H1 (cell line): Measurements from ENCODE around the gene FAM120A. TPM values are rescaled to one million over a fixed set of nuclear protein-coding genes. Genes with fewer than 3 reads are reported as not detected.

Experiments
- CTCF ChIA-PET: fragments of 300-600 bp; sonication (Branson Sonifier 250); formaldehyde crosslinking; loops from one replicate; lab custom pipeline; 2021; ENCODE audit not compliant: partially characterized antibody; lab: Charles Lee
- POLR2A ChIA-PET: fragments of 300-600 bp; sonication (Branson Sonifier 250); formaldehyde crosslinking; loops from one replicate; lab custom pipeline; 2021; ENCODE audit warnings: inconsistent platforms; ENCODE audit not compliant: partially characterized antibody; lab: Charles Lee
- DNase-seq, 2 experiments: peaks; one replicate each; pipeline versions ENCODE4 v3.0.0 to v3.0.0-alpha.2; 2010 to 2022; ENCODE audit warnings: low spot score in 2 of 2, low read depth in 1 of 2, mixed read lengths in 1 of 2
- FAIRE-seq: peaks from 2 replicates; lab custom pipeline; 2011; peaks lifted over from hg19 to GRCh38; lab: Jason Lieb, UNC
- H2AFZ ChIP-seq: 2 replicates; pipeline ENCODE4 v1.8.1; 2012; ENCODE audit warnings: low read length, inconsistent platforms
- H2AK5ac ChIP-seq: 2 replicates; pipeline ENCODE4 v1.6.1; 2013; ENCODE audit warnings: low read depth, low read length
- H2BK120ac ChIP-seq: replicated peaks from 2 replicates; pipeline ENCODE3; 2013; ENCODE audit warnings: low read depth, low read length, inconsistent platforms
- H2BK12ac ChIP-seq: 2 replicates; pipeline ENCODE4 v1.6.1; 2013; ENCODE audit warnings: low read depth, low read length
- H2BK15ac ChIP-seq: 2 replicates; pipeline ENCODE4 v1.6.1; 2013; ENCODE audit warnings: low read length
- H2BK20ac ChIP-seq: 2 replicates; pipeline ENCODE4 v1.6.1; 2013; ENCODE audit warnings: low read length
- H2BK5ac ChIP-seq: 2 replicates; pipeline ENCODE4 v1.6.1; 2013; ENCODE audit warnings: low read depth, low read length
- H3K14ac ChIP-seq: 2 replicates; pipeline ENCODE4 v1.6.1; 2013; ENCODE audit warnings: inconsistent platforms; ENCODE audit not compliant: insufficient read length
- H3K18ac ChIP-seq: 2 replicates; pipeline ENCODE4 v1.6.1; 2013; ENCODE audit warnings: low read length; ENCODE audit errors: extremely low read depth
- H3K23ac ChIP-seq: 2 replicates; pipeline ENCODE4 v1.6.1; 2013; ENCODE audit warnings: inconsistent platforms; ENCODE audit not compliant: insufficient read length
- H3K23me2 ChIP-seq: 2 replicates; pipeline ENCODE4 v1.6.1; 2013; ENCODE audit warnings: low read depth, low read length
- H3K27ac ChIP-seq: 2 replicates; pipeline ENCODE4 v1.6.1; 2011; ENCODE audit warnings: low read depth, low read length, inconsistent platforms
- H3K27me3 ChIP-seq, 4 experiments: replicated peaks in 1 of 4; 1 replicate in 1 of 4; 2 replicates in 3 of 4; pipeline versions ENCODE4 v1.6.1 to v1.8.1; 2011 to 2013; ENCODE audit warnings: low read length in 3 of 4, mild to moderate bottlenecking in 3 of 4, inconsistent platforms in 2 of 4, mixed read lengths in 2 of 4, moderate library complexity in 1 of 4; ENCODE audit not compliant: control insufficient read depth in 3 of 4, insufficient read depth in 3 of 4; ENCODE audit errors: extremely low read depth in 1 of 4
- H3K36me3 ChIP-seq, 4 experiments: 2 replicates each; pipeline versions ENCODE4 v1.6.1 to v1.8.1; 2011 to 2013; ENCODE audit warnings: mild to moderate bottlenecking in 4 of 4, low read length in 3 of 4, moderate library complexity in 2 of 4, control low read depth in 1 of 4, inconsistent platforms in 1 of 4; ENCODE audit not compliant: insufficient read depth in 4 of 4, control insufficient read depth in 2 of 4
- H3K4ac ChIP-seq: replicated peaks from 2 replicates; pipeline ENCODE3; 2013; ENCODE audit warnings: low read length, low read depth, mixed read lengths, inconsistent platforms; ENCODE audit not compliant: insufficient read length
- H3K4me1 ChIP-seq, 4 experiments: replicated peaks in 1 of 4; 1 replicate in 1 of 4; 2 replicates in 3 of 4; pipeline versions ENCODE4 v1.6.1 to v1.8.1; 2011 to 2013; ENCODE audit warnings: low read length in 3 of 4, inconsistent platforms in 2 of 4, mixed read lengths in 1 of 4; ENCODE audit not compliant: insufficient read depth in 4 of 4, control insufficient read depth in 3 of 4
- H3K4me2 ChIP-seq, 2 experiments: 2 replicates each; pipeline versions ENCODE4 v1.6.1 to v1.8.1; 2011 to 2013; ENCODE audit warnings: low read depth in 2 of 2, low read length in 2 of 2, control low read depth in 1 of 2, inconsistent platforms in 1 of 2, mild to moderate bottlenecking in 1 of 2; ENCODE audit not compliant: insufficient read depth in 1 of 2
- H3K4me3 ChIP-seq, 4 experiments: fragments of 200-600, 300-600 bp in 1 of 4; sonication (generic), shearing (Covaris generic), sonication (Bioruptor Twin) in 1 of 4; 2 replicates each; pipeline versions ENCODE4 v1.5.1 to v1.8.1; 2011 to 2016; ENCODE audit warnings: low read length in 4 of 4, low read depth in 3 of 4, control low read depth in 2 of 4, inconsistent platforms in 2 of 4, mild to moderate bottlenecking in 2 of 4, mixed read lengths in 1 of 4, moderate library complexity in 1 of 4; ENCODE audit not compliant: insufficient read depth in 2 of 4; ENCODE audit errors: extremely low read depth in 1 of 4
- H3K56ac ChIP-seq: replicated peaks from 2 replicates; pipeline ENCODE3; 2013; ENCODE audit warnings: low read depth, mild to moderate bottlenecking, mixed read lengths, low read length, inconsistent platforms; ENCODE audit not compliant: insufficient read length
- H3K79me1 ChIP-seq: 2 replicates; pipeline ENCODE4 v1.6.1; 2013; ENCODE audit warnings: low read depth, low read length, control low read depth
- H3K79me2 ChIP-seq, 2 experiments: 2 replicates each; pipeline versions ENCODE4 v1.6.1 to v1.8.1; 2012 to 2013; ENCODE audit warnings: low read length in 2 of 2, mild to moderate bottlenecking in 2 of 2, inconsistent platforms in 1 of 2; ENCODE audit not compliant: insufficient read depth in 2 of 2, control insufficient read depth in 1 of 2
- H3K9ac ChIP-seq, 4 experiments: replicated peaks in 1 of 4; 1 replicate in 1 of 4; 2 replicates in 3 of 4; pipeline versions ENCODE4 v1.6.1 to v1.8.1; 2011 to 2013; ENCODE audit warnings: low read depth in 3 of 4, low read length in 3 of 4, control low read depth in 2 of 4, mild to moderate bottlenecking in 2 of 4, moderate library complexity in 2 of 4, inconsistent platforms in 1 of 4; ENCODE audit errors: extremely low read depth in 1 of 4
- H3K9me3 ChIP-seq, 2 experiments: 2 replicates each; pipeline versions ENCODE4 v1.6.1 to v1.8.1; 2012 to 2013; ENCODE audit warnings: mild to moderate bottlenecking in 2 of 2, moderate library complexity in 2 of 2, control low read depth in 1 of 2, inconsistent platforms in 1 of 2, low read depth in 1 of 2, low read length in 1 of 2, mixed read lengths in 1 of 2; ENCODE audit not compliant: insufficient read depth in 2 of 2
- H4K20me1 ChIP-seq, 2 experiments: replicated peaks in 1 of 2; 2 replicates each; pipeline versions ENCODE3 to v1.8.1; 2011 to 2013; ENCODE audit warnings: inconsistent platforms in 2 of 2, low read length in 2 of 2, mild to moderate bottlenecking in 1 of 2; ENCODE audit not compliant: insufficient read depth in 2 of 2, control insufficient read depth in 1 of 2
- H4K5ac ChIP-seq: 2 replicates; pipeline ENCODE4 v1.6.1; 2013; ENCODE audit warnings: low read length, low read depth, mixed read lengths, inconsistent platforms; ENCODE audit not compliant: insufficient read length
- H4K8ac ChIP-seq: 2 replicates; pipeline ENCODE4 v1.8.0; 2013; ENCODE audit warnings: mild to moderate bottlenecking, moderate library complexity, low read length, inconsistent platforms; ENCODE audit not compliant: insufficient read depth; ENCODE audit errors: extremely low read depth
- H4K91ac ChIP-seq: replicated peaks from 2 replicates; pipeline ENCODE3; 2013; ENCODE audit warnings: low read length, mixed read lengths, inconsistent platforms; ENCODE audit not compliant: insufficient read length
- YY1 ChIP-seq: IDR thresholded peaks from 2 replicates; pipeline ENCODE4 v1.6.1; 2011; ENCODE audit warnings: low read depth, mild to moderate bottlenecking, low read length
- WGBS, 2 experiments: shearing (Covaris generic) in 1 of 2; methylation state at CpG; one replicate each; pipeline versions ENCODE4 v1.1.6 to v1.1.7; 2013 to 2015; ENCODE audit warnings: low lambda C conversion rate in 2 of 2, mixed read lengths in 2 of 2, inconsistent platforms in 1 of 2, low coverage in 1 of 2, missing lambda C conversion rate in 1 of 2; ENCODE audit not compliant: insufficient replicate concordance in 2 of 2, insufficient coverage in 1 of 2, insufficient read length in 1 of 2; ENCODE audit errors: extremely low coverage in 1 of 2, missing lambda C conversion rate in 1 of 2; 5-methylcytosine and 5-hydroxymethylcytosine counted together
- polyA plus RNA-seq, 7 experiments: library from polyadenylated mRNA; depleted of rRNA in 3 of 7; stranded (reverse) in 5 of 7; unstranded in 2 of 7; fragments of >200 nt in 5 of 7; fragments of 200-250 nt in 2 of 7; gene quantifications; 1 replicate in 5 of 7; 2 replicates in 1 of 7; 4 replicates in 1 of 7; pipeline versions ENCODE4 v1.2.1 to v1.2.3, GENCODE V29; 2011 to 2013; ENCODE audit warnings: missing spikeins in 2 of 7, mixed read lengths in 2 of 7
- total RNA-seq: library from RNA; stranded (reverse); fragmentation: NEBNext Ultra II Directional; extraction: Animal tissue kit (Norgen Biotek cat#: 25700); gene quantifications from 2 replicates; pipeline ENCODE4 v1.2.1, GENCODE V29; 2021

The FAM120A gene
- total and polyA plus RNA-seq, 2 of the 8 experiments (the other 6 are each of a cell fraction or from before 2014, with no cell fraction given): 24.9 to 54.7 TPM

DNA sequence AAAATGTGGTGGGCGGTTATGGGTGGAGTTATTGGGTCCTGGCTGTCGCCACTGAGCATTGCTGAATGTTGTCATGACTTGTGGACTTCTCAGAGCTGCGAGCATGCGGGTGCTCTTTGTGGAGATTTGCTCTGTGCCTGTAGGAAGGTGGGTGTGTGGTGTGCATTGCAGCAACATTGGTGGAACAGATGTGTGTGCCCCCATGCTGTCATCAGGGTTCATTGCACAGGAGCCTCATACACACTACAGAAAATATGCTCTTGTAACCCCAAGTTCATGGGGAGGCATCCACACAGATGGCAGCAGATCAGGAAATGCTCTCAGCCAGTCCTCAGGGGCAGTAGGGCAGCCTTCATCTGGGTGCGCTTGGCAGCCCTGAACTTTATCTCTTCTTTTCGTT lies 69.0 kb downstream of the FAM120A start:
- Histone ChIP-seq H3K27ac (no peak overlapping the region), H2BK5ac (no peak overlapping the region), H3K9ac (no peak overlapping the region), H3K4me1 (no peaks in the 10 kb centered on the region), H4K20me1 (peaks cover 3 to 6% of the 10 kb centered on the region in 2 experiments), H4K5ac (no peak overlapping the region), H3K23ac (no peak overlapping the region), H2BK15ac (no peak overlapping the region), H4K8ac (no peak overlapping the region), H2BK12ac (no peak overlapping the region), H3K4me3 (no peak overlapping the region), H3K4me2 (no peak overlapping the region), H3K79me2 (peaks cover 0 to 26% of the 10 kb centered on the region in 2 experiments; a peak in 2 of 4 replicates)
- POLR2A ChIA-PET: no interaction called here
- 91% methylated on average over 6 of the region's 6 CpGs; no CpG with 5 or more reads in 1 of the 2 experiments for WGBS, 2 experiments
- no peak for TF ChIP-seq YY1
- TF ChIP-seq, all 59 proteins: peak for 0
- Histone ChIP-seq H3K27me3 (no peaks in the 10 kb centered on the region), H3K56ac (no peak overlapping the region), H4K91ac (no peak overlapping the region), H3K9me3 (no peaks in the 10 kb centered on the region), H2AK5ac (no peak overlapping the region), H3K23me2 (no peaks in the 10 kb centered on the region), H3K36me3 (peaks cover 0 to 24% (median 2%) of the 10 kb centered on the region in 4 experiments; a peak in 3 of 8 replicates), H3K14ac (no peak overlapping the region), H2BK20ac (no peak overlapping the region), H3K18ac (no peak overlapping the region), H3K4ac (no peak overlapping the region), H2AFZ (no peak overlapping the region), H2BK120ac (no peak overlapping the region), H3K79me1 (peaks cover 6% of the 10 kb centered on the region; the same call in 1 of the 2 replicates)
- FAIRE-seq (no peak), DNase-seq (no peak)
- CTCF ChIA-PET: no interaction called here
